ENCODE data around the gene CCL3.

CCL3 gene

GRCh38 chr17:36066365-36066985 is 23.5 kb downstream of the CCL3 start:
- H3K27me3 ChIP-seq (ENCODE audit: low read depth): no peaks in the 10 kb centered on the region
- in situ Hi-C loops (cut with MboI; ENCODE audit: low sequenced_read_pairs): no loop called here
- no peaks in the 10 kb centered on the region for H3K4me1 ChIP-seq
- no peak overlapping the region for H3K4me3 ChIP-seq
- no peaks in the 10 kb centered on the region for H3K36me3 ChIP-seq (replicated peaks)
- DNase-seq (ENCODE audit: low spot score in 2 of 2): no peak
- no peaks in the 10 kb centered on the region for H3K9me3 ChIP-seq

DNA sequence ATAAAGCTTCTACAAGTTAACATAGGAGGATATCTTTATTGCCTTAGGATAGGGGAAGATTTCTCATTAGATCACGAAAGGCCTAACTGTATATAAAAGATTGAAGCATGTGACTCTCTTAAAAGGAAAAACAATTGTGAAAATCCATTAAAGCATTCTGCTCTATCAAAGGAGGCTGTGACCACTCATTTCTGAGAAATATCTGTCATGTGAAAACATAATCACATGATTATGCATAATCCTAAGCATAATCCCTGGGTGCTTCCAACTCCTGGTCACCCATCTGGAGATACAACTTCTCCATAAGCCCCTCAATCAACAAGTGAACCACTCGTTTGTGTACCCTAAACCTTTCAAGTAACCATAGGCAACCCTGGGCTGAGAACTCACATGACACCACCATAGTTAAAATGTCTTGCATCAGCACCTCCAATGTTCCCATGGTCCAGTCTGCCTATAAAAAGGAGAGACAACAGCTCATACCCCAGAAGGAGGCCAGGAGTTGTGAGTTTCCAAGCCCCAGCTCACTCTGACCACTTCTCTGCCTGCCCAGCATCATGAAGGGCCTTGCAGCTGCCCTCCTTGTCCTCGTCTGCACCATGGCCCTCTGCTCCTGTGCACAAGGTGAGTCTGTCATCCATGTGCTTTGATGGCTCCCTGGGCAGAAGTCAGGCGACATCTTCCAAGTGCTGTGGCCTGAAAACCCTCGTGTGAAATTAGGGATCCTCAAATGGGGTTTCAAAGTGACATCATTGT is 26.0 kb downstream of the CCL3 start, which contains the start of gene CCL18:
TSS of gene CCL18 (plus strand) at position 487 of the 756 bp plus-strand sequence. CDS start at position 558, 71 bp downstream.
- in situ Hi-C loops (cut with MboI; ENCODE audit: low sequenced_read_pairs): no loop called here
- H3K4me1 ChIP-seq: no peaks in the 10 kb centered on the region
- H3K36me3 ChIP-seq (replicated peaks): no peaks in the 10 kb centered on the region
- no peak within 1 kb of the TSS for H3K4me3 ChIP-seq
- H3K9me3 ChIP-seq: no peaks in the 10 kb centered on the region
- no peak for DNase-seq (ENCODE audit: low spot score in 2 of 2)
- H3K27me3 ChIP-seq (ENCODE audit: low read depth): no peaks in the 10 kb centered on the region

DNA sequence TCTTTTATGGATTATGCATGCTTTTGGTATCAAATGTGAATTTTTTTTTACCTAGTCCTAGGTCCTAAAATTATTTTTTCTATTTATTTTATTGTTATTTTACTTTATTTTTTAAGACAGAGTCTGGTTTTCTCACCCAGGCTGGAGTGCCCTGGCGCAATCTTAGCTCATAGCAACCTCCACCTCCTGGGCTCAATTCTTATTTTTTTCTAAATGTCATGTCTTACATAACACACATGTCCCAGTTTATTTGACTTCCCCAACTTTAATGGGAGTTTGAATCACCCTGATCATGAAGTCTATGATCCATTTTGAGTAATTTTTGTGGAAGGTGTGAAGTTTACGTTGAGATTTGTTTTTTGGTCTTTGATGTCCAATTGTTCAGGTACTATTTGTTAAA is 29.1 kb downstream of the CCL3 start:
- no peaks in the 10 kb centered on the region for H3K9me3 ChIP-seq
- no peak overlapping the region for H3K4me3 ChIP-seq
- in situ Hi-C loops (cut with MboI; ENCODE audit: low sequenced_read_pairs): no loop called here
- no peak for DNase-seq (ENCODE audit: low spot score in 2 of 2)
- no peaks in the 10 kb centered on the region for H3K27me3 ChIP-seq (ENCODE audit: low read depth)
- H3K4me1 ChIP-seq: no peaks in the 10 kb centered on the region
- H3K36me3 ChIP-seq (replicated peaks): no peaks in the 10 kb centered on the region

GRCh38 chr17:36059406-36059805 is 30.5 kb downstream of the CCL3 start:
- DNase-seq (ENCODE audit: low spot score in 2 of 2): no peak
- Histone ChIP-seq H3K36me3 (replicated peaks) (no peaks in the 10 kb centered on the region), H3K4me3 (no peak overlapping the region), H3K9me3 (no peaks in the 10 kb centered on the region), H3K4me1 (no peaks in the 10 kb centered on the region), H3K27me3 (ENCODE audit: low read depth) (no peaks in the 10 kb centered on the region)
- in situ Hi-C loops (cut with MboI; ENCODE audit: low sequenced_read_pairs): no loop called here

GRCh38 chr17:36057911-36058310 is 32.0 kb downstream of the CCL3 start:
- Histone ChIP-seq H3K4me1 (no peaks in the 10 kb centered on the region), H3K27me3 (ENCODE audit: low read depth) (no peaks in the 10 kb centered on the region), H3K36me3 (replicated peaks) (no peaks in the 10 kb centered on the region), H3K9me3 (no peaks in the 10 kb centered on the region; the same call in 1 of the 2 replicates), H3K4me3 (no peak overlapping the region)
- no peak for DNase-seq (ENCODE audit: low spot score in 2 of 2)
- in situ Hi-C loops (cut with MboI; ENCODE audit: low sequenced_read_pairs): no loop called here

DNA sequence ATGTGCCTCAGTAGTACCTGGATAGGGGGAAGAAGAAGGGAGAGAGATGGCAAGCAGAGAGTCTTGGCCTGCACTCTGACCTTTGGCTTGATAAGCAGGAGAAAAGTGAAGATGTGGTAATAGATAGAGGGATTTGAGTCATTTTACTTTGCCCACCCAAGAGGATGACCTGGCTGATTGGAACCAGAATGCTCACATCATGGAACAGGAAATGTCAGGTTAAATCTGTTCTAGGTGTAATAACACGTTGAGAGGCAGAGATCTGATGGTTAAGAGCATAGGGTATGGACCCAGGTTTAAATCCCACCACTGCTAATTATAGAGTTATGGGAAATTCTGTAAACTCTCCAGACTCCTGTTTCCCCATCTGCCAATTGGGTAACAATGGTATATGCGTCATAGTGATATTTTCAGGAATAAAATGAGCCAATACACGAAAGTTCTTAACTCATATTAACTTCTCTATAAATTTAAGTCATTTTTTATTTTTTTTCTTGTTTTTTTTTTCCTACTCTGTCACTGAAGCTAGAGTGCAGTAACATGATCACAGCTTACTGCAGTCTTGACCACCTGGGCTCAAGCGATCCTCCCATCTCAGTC is 33.9 kb downstream of the CCL3 start:
- no peak for DNase-seq (ENCODE audit: low spot score in 2 of 2)
- in situ Hi-C loops (cut with MboI; ENCODE audit: low sequenced_read_pairs): no loop called here
- H3K27me3 ChIP-seq (ENCODE audit: low read depth): no peaks in the 10 kb centered on the region

DNA sequence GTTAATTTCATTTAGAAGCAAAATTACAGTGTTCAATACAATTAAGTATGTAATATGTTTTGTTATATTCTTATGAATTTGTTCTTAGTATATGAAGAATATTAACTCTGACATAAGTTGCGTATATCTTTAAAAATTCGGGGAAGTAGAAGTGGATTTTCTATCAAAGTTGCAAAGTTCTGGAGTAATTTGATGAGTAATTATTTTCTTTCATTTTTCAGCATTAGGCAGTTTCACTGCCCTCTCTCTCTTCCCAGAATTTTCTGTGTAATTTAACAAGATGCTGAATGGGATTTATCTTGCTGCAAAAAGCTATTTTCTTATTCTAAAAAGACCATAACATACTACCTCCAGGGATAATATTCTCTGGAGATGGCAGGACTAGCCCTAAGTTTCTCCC is 34.8 kb downstream of the CCL3 start:
- in situ Hi-C loops (cut with MboI; ENCODE audit: low sequenced_read_pairs): no loop called here
- H3K4me3 ChIP-seq: no peak overlapping the region
- no peaks in the 10 kb centered on the region for H3K36me3 ChIP-seq (replicated peaks)
- no peaks in the 10 kb centered on the region for H3K4me1 ChIP-seq
- H3K27me3 ChIP-seq (ENCODE audit: low read depth): no peaks in the 10 kb centered on the region
- DNase-seq (ENCODE audit: low spot score in 2 of 2): no peak
- H3K9me3 ChIP-seq: no peaks in the 10 kb centered on the region; the same call in 1 of the 2 replicates

More for the DNA sequence above, 33.9 kb downstream of the CCL3 start:
- H3K9me3 ChIP-seq: no peaks in the 10 kb centered on the region; the same call in 1 of the 2 replicates
- no peaks in the 10 kb centered on the region for H3K4me1 ChIP-seq
- no peak overlapping the region for H3K4me3 ChIP-seq
- H3K36me3 ChIP-seq (replicated peaks): no peaks in the 10 kb centered on the region

DNA sequence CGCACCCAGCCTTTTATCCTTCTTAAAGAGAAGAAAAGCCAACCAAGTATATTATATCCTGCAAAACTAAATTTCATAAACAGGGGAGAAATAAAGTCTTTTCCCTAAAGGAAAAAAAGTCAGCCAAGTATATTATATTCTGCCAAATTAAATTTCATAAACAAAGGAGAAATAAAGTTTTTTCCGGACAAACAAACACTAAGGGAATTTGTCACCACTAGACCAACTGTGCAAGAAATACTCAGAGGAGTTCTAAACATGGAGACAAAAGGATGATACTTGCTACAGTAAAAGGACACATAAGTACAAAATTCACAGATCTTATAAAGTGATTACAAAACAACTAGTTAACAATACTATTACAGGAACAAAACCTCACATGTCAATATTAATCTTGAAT is 40.3 kb downstream of the CCL3 start:
- no peak for DNase-seq (ENCODE audit: low spot score in 2 of 2)
- H3K4me1 ChIP-seq: no peaks in the 10 kb centered on the region
- in situ Hi-C loops (cut with MboI; ENCODE audit: low sequenced_read_pairs): no loop called here
- H3K9me3 ChIP-seq: no peaks in the 10 kb centered on the region; the same call in 1 of the 2 replicates
- no peak overlapping the region for H3K4me3 ChIP-seq
- H3K27me3 ChIP-seq (ENCODE audit: low read depth): no peaks in the 10 kb centered on the region
- no peaks in the 10 kb centered on the region for H3K36me3 ChIP-seq (replicated peaks)

DNA sequence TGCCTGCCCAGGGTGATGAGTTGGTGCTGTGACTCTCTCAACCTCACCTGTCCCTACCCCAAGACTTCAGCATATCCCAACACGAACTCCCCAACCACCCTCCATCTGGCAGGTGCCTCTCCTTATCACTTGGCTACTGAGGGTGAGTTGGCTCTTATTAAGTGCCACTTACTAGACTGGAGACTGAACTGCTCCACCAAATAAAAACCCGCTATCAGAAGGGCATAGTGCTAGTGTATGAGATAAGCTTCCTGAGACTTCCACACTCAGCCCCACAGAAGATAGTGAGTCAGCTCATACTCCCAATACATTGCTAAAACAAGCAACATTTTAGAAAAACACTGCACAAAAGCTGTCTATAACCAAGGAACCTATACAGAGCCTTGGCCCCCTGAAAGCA is 41.9 kb downstream of the CCL3 start:
- H3K9me3 ChIP-seq: no peaks in the 10 kb centered on the region; the same call in 1 of the 2 replicates
- in situ Hi-C loops (cut with MboI; ENCODE audit: low sequenced_read_pairs): no loop called here

More for the DNA sequence above, 41.9 kb downstream of the CCL3 start:
- H3K4me1 ChIP-seq: no peaks in the 10 kb centered on the region
- H3K27me3 ChIP-seq (ENCODE audit: low read depth): no peaks in the 10 kb centered on the region
- H3K4me3 ChIP-seq: no peak overlapping the region
- H3K36me3 ChIP-seq (replicated peaks): no peaks in the 10 kb centered on the region
- DNase-seq (ENCODE audit: low spot score in 2 of 2): no peak
